ENCODE measurements around the gene ACSL4.

DNA sequence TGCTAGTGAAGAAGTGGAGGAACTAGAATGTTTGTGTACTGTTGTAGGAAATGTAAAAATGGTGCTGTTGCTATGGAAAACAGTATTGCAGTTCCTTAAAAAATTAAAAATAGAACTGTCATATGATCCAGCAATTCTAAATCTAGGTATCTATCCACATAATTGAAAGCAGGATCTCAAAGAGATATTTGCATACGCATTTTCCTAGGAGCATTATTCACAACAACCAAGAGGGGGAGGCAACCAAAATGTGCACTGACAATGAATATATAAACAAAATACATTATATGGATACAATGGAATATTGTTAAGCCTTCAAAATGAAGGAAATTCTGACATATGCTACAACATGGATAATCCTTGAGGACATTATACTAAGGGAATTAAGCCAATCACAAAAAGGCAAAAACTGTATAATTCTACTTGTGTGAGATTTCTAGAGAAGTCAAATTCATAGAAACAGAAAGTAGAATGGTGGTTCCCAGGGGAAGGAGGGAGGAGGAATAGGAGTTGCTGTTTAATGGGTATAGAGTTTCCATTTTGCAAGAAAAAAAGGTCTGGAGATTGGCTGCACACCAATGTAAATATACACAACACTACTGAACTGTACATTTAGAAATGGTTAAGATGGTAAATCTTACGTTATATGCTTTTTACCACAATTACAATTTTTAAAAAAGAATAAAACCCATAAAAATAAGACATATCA, 72.5 kb downstream of the ACSL4 start:
- TF ChIP-seq CTCF (IDR thresholded peaks at IDR 0.05; ENCODE audit: poor library complexity, severe bottlenecking) = no peak
- no peak for TF ChIP-seq POLR2AphosphoS5 (IDR thresholded peaks at IDR 0.05)
- no peak for TF ChIP-seq TAF1 (IDR thresholded peaks at IDR 0.05; ENCODE audit: low read depth)
- TF ChIP-seq EP300 (conservative IDR thresholded peaks at IDR 0.05; ENCODE audit: poor library complexity, severe bottlenecking) = no peak
- no peak for TF ChIP-seq MXI1 (conservative IDR thresholded peaks at IDR 0.05; ENCODE audit: poor library complexity, severe bottlenecking)
- no peak for TF ChIP-seq EZH2 (IDR thresholded peaks at IDR 0.05; ENCODE audit: borderline replicate concordance, insufficient read depth, low read length, poor library complexity, severe bottlenecking)
